Fibroblast of lung (primary cell): ENCODE data around the gene SLC17A5.

ENCODE experiments used
- CTCF ChIP-seq, 2 donors: IDR thresholded peaks in 1 of 2; conservative IDR thresholded peaks in 1 of 2; 1 replicate in 1 of 2; 2 replicates in 1 of 2; pipeline ENCODE4 v1.5.1; 2011 to 2012; ENCODE audit warnings: low read length in 2 of 2, control low read depth in 1 of 2, inconsistent platforms in 1 of 2, low read depth in 1 of 2, mild to moderate bottlenecking in 1 of 2
- EZH2 ChIP-seq: IDR thresholded peaks from 2 replicates; pipeline ENCODE4 v1.5.1; 2012; ENCODE audit warnings: low read length, control low read depth, mild to moderate bottlenecking; ENCODE audit errors: missing control alignments

- TF ChIP-seq CTCF (conservative IDR thresholded peaks at IDR 0.05 in 1 of 2, IDR thresholded peaks at IDR 0.05 in 1 of 2; ENCODE audit: low read depth in 1 of 2, low read length in 2 of 2): no peak
- TF ChIP-seq EZH2: no peak
Measured at GRCh38 chr6:73688351-73688750, 34.6 kb upstream of the SLC17A5 start.
